WTC11 (cell line): ENCODE data around the gene BATF. TPM values are rescaled to one million over a fixed set of nuclear protein-coding genes. Genes with fewer than 3 reads are reported as not detected.

ENCODE experiments used
- ATAC-seq: fragments of 200-7000 bp; cut with Tn5 transposase; 2 replicates; pipeline ENCODE4 v1.10.0; 2021; ENCODE audit warnings: mild to moderate bottlenecking, moderate library complexity
- CTCF ChIA-PET: fragments of 300-600 bp; sonication (Branson Sonifier 250); formaldehyde crosslinking; loops from one replicate; lab custom pipeline; 2021; ENCODE audit warnings: antibody characterized with exemption; lab: Charles Lee
- POLR2A ChIA-PET: fragments of 350-600 bp; sonication (Branson Sonifier 250); formaldehyde crosslinking; loops from one replicate; lab custom pipeline; 2021; ENCODE audit warnings: antibody characterized with exemption; lab: Charles Lee
- DNase-seq: peaks from one replicate; pipeline ENCODE4 v3.0.0; 2021; ENCODE audit warnings: low spot score
- H3K27ac Mint-ChIP-seq: 2 replicates; pipeline ENCODE4 v1.8.0; 2021; ENCODE audit warnings: mixed read lengths
- H3K27me3 Mint-ChIP-seq: 2 replicates; pipeline ENCODE4 v1.8.0; 2021; ENCODE audit warnings: low read depth, mild to moderate bottlenecking, moderate library complexity, mixed read lengths
- H3K36me3 Mint-ChIP-seq: 2 replicates; pipeline ENCODE4 v1.8.0; 2021; ENCODE audit warnings: mixed read lengths
- H3K4me1 Mint-ChIP-seq: 2 replicates; pipeline ENCODE4 v1.8.0; 2022; ENCODE audit warnings: mixed read lengths
- H3K4me3 Mint-ChIP-seq: 2 replicates; pipeline ENCODE4 v1.8.0; 2021; ENCODE audit warnings: mild to moderate bottlenecking, moderate library complexity, mixed read lengths
- H3K9me3 Mint-ChIP-seq: 2 replicates; pipeline ENCODE4 v1.8.0; 2021; ENCODE audit warnings: mixed read lengths
- AFF4 ChIP-seq: sonication (generic); formaldehyde crosslinking; IDR thresholded peaks from 2 replicates; pipeline ENCODE4 v1.8.1; 2023; ENCODE audit warnings: mild to moderate bottlenecking, missing genetic modification reagents, borderline replicate concordance
- AR ChIP-seq: fragments of 250-450 bp; sonication (Bioruptor Pico); IDR thresholded peaks from 2 replicates; pipeline ENCODE4 v1.9.0; 2021; ENCODE audit warnings: mild to moderate bottlenecking
- ATF3 ChIP-seq: sonication (generic); formaldehyde crosslinking; conservative IDR thresholded peaks from 2 replicates; pipeline ENCODE4 v1.8.1; 2022; ENCODE audit warnings: mild to moderate bottlenecking, missing genetic modification reagents
- CTCF ChIP-seq: fragments of 200-600 bp; IDR thresholded peaks from 2 replicates; pipeline ENCODE4 v1.8.0; 2022; ENCODE audit warnings: antibody characterized with exemption
- FOXK1 ChIP-seq: sonication (generic); formaldehyde crosslinking; IDR thresholded peaks from 2 replicates; pipeline ENCODE4 v1.8.0; 2022; ENCODE audit warnings: mild to moderate bottlenecking, moderate library complexity, missing genetic modification reagents
- FOXP1 ChIP-seq: sonication (generic); formaldehyde crosslinking; IDR thresholded peaks from 2 replicates; pipeline ENCODE4 v1.8.0; 2022; ENCODE audit warnings: missing genetic modification reagents, mild to moderate bottlenecking, moderate library complexity, borderline replicate concordance
- GABPB1 ChIP-seq: sonication (generic); formaldehyde crosslinking; IDR thresholded peaks from 2 replicates; pipeline ENCODE4 v1.8.1; 2023; ENCODE audit warnings: mild to moderate bottlenecking, missing genetic modification reagents
- OVOL2 ChIP-seq: fragments of 250-450 bp; sonication (Bioruptor Pico); IDR thresholded peaks from 2 replicates; pipeline ENCODE4 v1.9.0; 2021; ENCODE audit warnings: mild to moderate bottlenecking, borderline replicate concordance
- PRRX2 ChIP-seq: fragments of 250-450 bp; sonication (Bioruptor Pico); IDR thresholded peaks from 2 replicates; pipeline ENCODE4 v1.8.0; 2021; ENCODE audit warnings: mild to moderate bottlenecking
- TCF7 ChIP-seq: sonication (generic); formaldehyde crosslinking; IDR thresholded peaks from 2 replicates; pipeline ENCODE4 v1.8.0; 2022; ENCODE audit warnings: mild to moderate bottlenecking, low read depth, missing genetic modification reagents, moderate library complexity
- ZNF532 ChIP-seq: fragments of 250-450 bp; sonication (Bioruptor Pico); IDR thresholded peaks from 2 replicates; pipeline ENCODE4 v1.9.0; 2021; ENCODE audit warnings: mild to moderate bottlenecking, borderline replicate concordance
- total RNA-seq: library from RNA; stranded (reverse); gene quantifications from 3 replicates; pipeline ENCODE4 v1.2.3, GENCODE V29; 2021

Gene BATF
- total RNA-seq, 1 experiment from 2014 or later = not detected

- TF ChIP-seq ZNF532 (CRISPR knock-in tag) (no peak), PRRX2 (no peak), AFF4 (CRISPR knock-in tag) (no peak)
These were observed 46.5 kb downstream of the BATF start (continued) for GRCh38 chr14:75568791-75569190.

- H3K27ac Mint-ChIP-seq = no peak overlapping the region
- TF ChIP-seq OVOL2 (CRISPR knock-in tag) = no peak
- TF ChIP-seq CTCF = no peak
- no peak for TF ChIP-seq AR (CRISPR knock-in tag)
- no peak for TF ChIP-seq FOXP1
- H3K27me3 Mint-ChIP-seq = peaks cover 2% of the 10 kb centered on the region; the same call in 1 of the 2 replicates
- no peak for ATAC-seq
- DNase-seq = no peak
- CTCF ChIA-PET = interaction anchor here (0.7 to 1.6 kb wide), 3 partner anchors 10 to 56 kb away, joined by 5 read pairs; no protein-coding TSS in a partner anchor
- POLR2A ChIA-PET = no interaction called here
- no peak overlapping the region for H3K4me3 Mint-ChIP-seq
- H3K36me3 Mint-ChIP-seq = no peaks in the 10 kb centered on the region
- no peaks in the 10 kb centered on the region for H3K9me3 Mint-ChIP-seq
- peaks cover 5% of the 10 kb centered on the region; the same call in 1 of the 2 replicates for H3K4me1 Mint-ChIP-seq
These were observed 48.5 kb downstream of the BATF start for GRCh38 chr14:75570797-75571196.

- ChIA-PET POLR2A (no interaction called here), CTCF (interaction anchor here (1.3 to 3.0 kb wide), 6 partner anchors 11 to 411 kb away, joined by 3 to 9 read pairs (median 5); no protein-coding TSS in a partner anchor)
- no peaks in the 10 kb centered on the region for H3K36me3 Mint-ChIP-seq
- ATAC-seq (no peak), DNase-seq (no peak)
- TF ChIP-seq ATF3 (CRISPR knock-in tag) (no peak), TCF7 (CRISPR knock-in tag) (no peak), GABPB1 (CRISPR knock-in tag) (no peak), FOXK1 (CRISPR knock-in tag) (no peak)
- peaks cover 5% of the 10 kb centered on the region; the same call in 1 of the 2 replicates for H3K4me1 Mint-ChIP-seq
- H3K9me3 Mint-ChIP-seq = no peaks in the 10 kb centered on the region
- H3K4me3 Mint-ChIP-seq = no peak overlapping the region
- H3K27ac Mint-ChIP-seq = no peak overlapping the region
- H3K27me3 Mint-ChIP-seq = peaks cover 2% of the 10 kb centered on the region; the same call in 1 of the 2 replicates
These were observed 49.8 kb downstream of the BATF start for GRCh38 chr14:75572104-75572503.
